HepG2 (cell line): ENCODE results near the gene DPP3. TPM values are rescaled to one million over a fixed set of nuclear protein-coding genes. Genes with fewer than 3 reads are reported as not detected.

Experiments used
- ATAC-seq: fragments of 200-7000 bp; cut with Tn5 transposase; 3 replicates; pipeline ENCODE4 v1.9.1; 2020; ENCODE audit warnings: mild to moderate bottlenecking, moderate library complexity
- BruUV-seq: library from RNA; stranded (reverse); fragments of 400-500 nt; replicated peaks from 2 replicates; lab custom pipeline; 2021; lab: Mats Ljungman, UMichigan
- CTCF ChIA-PET: fragments of 300-600 bp; formaldehyde crosslinking; extraction: SDS; loops from one replicate; lab custom pipeline; 2021; ENCODE audit warnings: low total read pairs, inconsistent platforms, low intra/inter-chr PET ratio; lab: Yijun Ruan, JAX
- POLR2A ChIA-PET: fragments of 350-600 bp; sonication (Branson Sonifier 250); formaldehyde crosslinking; loops from one replicate; lab custom pipeline; 2020; ENCODE audit warnings: antibody characterized with exemption, inconsistent platforms; lab: Yijun Ruan, JAX
- DNase-seq: peaks from one replicate; pipeline ENCODE4 v3.0.0-alpha.2; 2015; ENCODE audit warnings: low spot score
- FAIRE-seq: peaks from 3 replicates; lab custom pipeline; 2011; peaks lifted over from hg19 to GRCh38; lab: Jason Lieb, UNC
- H2AFZ ChIP-seq: one replicate; pipeline ENCODE4 v1.6.1; 2011; ENCODE audit warnings: low read length, inconsistent platforms
- H3K27ac ChIP-seq: fragments of 300-600 bp; 3 replicates; pipeline ENCODE4 v1.8.0; 2011; ENCODE audit warnings: mixed run types, mild to moderate bottlenecking, mixed read lengths, low read length, inconsistent platforms; ENCODE audit not compliant: insufficient read depth; ENCODE audit errors: extremely low read length
- H3K27me3 ChIP-seq, 2 experiments: fragments of 200-600 bp in 1 of 2; 2 replicates in 1 of 2; 3 replicates in 1 of 2; pipeline versions ENCODE4 v1.6.0 to v1.8.0; 2011; ENCODE audit warnings: low read length in 2 of 2, mild to moderate bottlenecking in 2 of 2, moderate library complexity in 2 of 2, inconsistent platforms in 1 of 2; ENCODE audit not compliant: insufficient read depth in 2 of 2, control insufficient read depth in 1 of 2
- H3K36me3 ChIP-seq, 2 experiments: fragments of 200-600 bp in 1 of 2; replicated peaks in 1 of 2; 2 replicates in 1 of 2; 3 replicates in 1 of 2; pipeline versions ENCODE4 v1.5.1 to v1.8.0; 2011; ENCODE audit warnings: low read length in 2 of 2, inconsistent platforms in 1 of 2; ENCODE audit not compliant: insufficient read depth in 2 of 2, control insufficient read depth in 1 of 2
- H3K4me1 ChIP-seq: 2 replicates; pipeline ENCODE4 v1.5.1; 2012; ENCODE audit warnings: low read length, inconsistent platforms; ENCODE audit not compliant: insufficient read depth
- H3K4me2 ChIP-seq: 2 replicates; pipeline ENCODE4 v1.6.0; 2011; ENCODE audit warnings: low read depth, low read length, inconsistent platforms
- H3K4me3 ChIP-seq, 3 experiments: fragments of 200-600 bp in 1 of 3; sonication (generic), shearing (Covaris generic) in 1 of 3; replicated peaks in 1 of 3; 2 replicates each; pipeline ENCODE4 v1.5.1; 2011 to 2016; ENCODE audit warnings: low read length in 3 of 3, inconsistent platforms in 2 of 3, low read depth in 2 of 3, mild to moderate bottlenecking in 2 of 3, control low read depth in 1 of 3, mixed read lengths in 1 of 3; ENCODE audit not compliant: insufficient read depth in 1 of 3
- H3K79me2 ChIP-seq: one replicate; pipeline ENCODE4 v1.6.1; 2011; ENCODE audit warnings: low read length, inconsistent platforms; ENCODE audit not compliant: insufficient read depth
- H3K9ac ChIP-seq: 2 replicates; pipeline ENCODE4 v1.6.0; 2011; ENCODE audit warnings: mild to moderate bottlenecking, low read depth, low read length, inconsistent platforms; ENCODE audit not compliant: insufficient read depth
- H3K9me3 ChIP-seq: 2 replicates; pipeline ENCODE4 v1.5.1; 2012; ENCODE audit warnings: mild to moderate bottlenecking, low read length
- H4K20me1 ChIP-seq: 2 replicates; pipeline ENCODE4 v1.6.0; 2011; ENCODE audit warnings: inconsistent platforms, mild to moderate bottlenecking, low read length, moderate library complexity; ENCODE audit not compliant: insufficient read depth
- HNRNPH1 ChIP-seq: fragments of 200-400 bp; formaldehyde crosslinking; optimal IDR thresholded peaks from 2 replicates; pipeline ENCODE3; 2017; ENCODE audit warnings: mild to moderate bottlenecking, low read depth, low read length
- KDM4B ChIP-seq: sonication (generic); formaldehyde crosslinking; IDR thresholded peaks from 2 replicates; pipeline ENCODE4 v1.4.0; 2020; ENCODE audit warnings: missing genetic modification reagents
- KLF9 ChIP-seq: IDR thresholded peaks from 2 replicates; pipeline ENCODE4 v1.6.1; 2016; ENCODE audit warnings: low read depth
- RARA ChIP-seq: IDR thresholded peaks from 2 replicates; pipeline ENCODE4 v1.6.1; 2016; ENCODE audit warnings: missing genetic modification reagents, missing compliant biosample characterization
- UBTF ChIP-seq: sonication (generic); formaldehyde crosslinking; IDR thresholded peaks from 2 replicates; pipeline ENCODE4 v1.4.0; 2020; ENCODE audit warnings: mild to moderate bottlenecking, missing genetic modification reagents
- ZIK1 ChIP-seq: sonication (generic); formaldehyde crosslinking; IDR thresholded peaks from 2 replicates; pipeline ENCODE4 v1.5.0; 2020; ENCODE audit warnings: mild to moderate bottlenecking, low read depth, missing genetic modification reagents, borderline replicate concordance
- ZMYM3 ChIP-seq: sonication (generic); formaldehyde crosslinking; IDR thresholded peaks from 2 replicates; pipeline ENCODE4 v1.5.1; 2020; ENCODE audit warnings: mild to moderate bottlenecking, missing genetic modification reagents
- ZNF546 ChIP-seq: sonication (generic); formaldehyde crosslinking; conservative IDR thresholded peaks from 2 replicates; pipeline ENCODE4 v1.8.1; 2023; ENCODE audit warnings: mild to moderate bottlenecking, missing genetic modification reagents
- ZNF550 ChIP-seq: sonication (generic); formaldehyde crosslinking; IDR thresholded peaks from 2 replicates; pipeline ENCODE4 v1.4.0; 2020; ENCODE audit warnings: mild to moderate bottlenecking, missing genetic modification reagents, borderline replicate concordance
- ZNF616 ChIP-seq: sonication (generic); formaldehyde crosslinking; IDR thresholded peaks from 2 replicates; pipeline ENCODE4 v1.5.0; 2020; ENCODE audit warnings: low read depth, mild to moderate bottlenecking, missing genetic modification reagents
- ZNF629 ChIP-seq: sonication (generic); formaldehyde crosslinking; conservative IDR thresholded peaks from 2 replicates; pipeline ENCODE4 v1.5.0; 2020; ENCODE audit warnings: missing genetic modification reagents
- ZSCAN21 ChIP-seq: sonication (generic); formaldehyde crosslinking; IDR thresholded peaks from 2 replicates; pipeline ENCODE4 v1.8.0; 2022; ENCODE audit warnings: mild to moderate bottlenecking, missing genetic modification reagents, moderate library complexity, borderline replicate concordance
- WGBS: methylation state at CpG from one replicate; pipeline ENCODE4 v1.1.6; 2017; ENCODE audit warnings: low lambda C conversion rate; 5-methylcytosine and 5-hydroxymethylcytosine counted together
- in situ Hi-C: cut with HindIII; loops from 2 replicates; pipeline ENCODE4 v1.10.0; 2017; ENCODE audit warnings: low pct_unique_long_range_greater_than_20kb; ENCODE audit not compliant: extremely low pct_ligation_motif_present
- intact Hi-C: fragments of 100-400 bp; cut with micrococcal nuclease; formaldehyde crosslinking; loops from one replicate; pipeline ENCODE4 v1.10.0; 2022; ENCODE audit not compliant: unreplicated experiment
- polyA plus RNA-seq, 8 experiments: library from polyadenylated mRNA; depleted of rRNA in 3 of 8; stranded (reverse) in 7 of 8; unstranded in 1 of 8; fragments of >200 nt; fragmentation: Illumina TruSeq in 4 of 8; extraction: Trizol in 4 of 8; gene quantifications; 2 replicates each; pipeline versions ENCODE4 v1.2.1 to v1.2.3, GENCODE V29; 2011 to 2016; ENCODE audit warnings: low read depth in 4 of 8, missing spikeins in 1 of 8, mixed read lengths in 1 of 8; ENCODE audit not compliant: insufficient read depth in 1 of 8
- total RNA-seq, 5 experiments: library from RNA; depleted of rRNA; stranded (reverse); fragments of >200 nt; fragmentation: Illumina TruSeq; extraction: Trizol; gene quantifications; 2 replicates each; pipeline ENCODE4 v1.2.3, GENCODE V29; 2016; ENCODE audit warnings: low read depth in 1 of 5
- TF ChIP-seq, protein P1 (sequence below): IDR thresholded peaks from 2 replicates; pipeline ENCODE4 v1.6.1; 2016; ENCODE audit warnings: missing genetic modification reagents, missing compliant biosample characterization

DPP3 gene
- total and polyA plus RNA-seq, 2 of the 13 experiments (the other 11 are each of a cell fraction or from before 2014, with no cell fraction given): 38.4 to 59.8 TPM

GRCh38 chr11:66465373-66466224, 14.6 kb upstream of the DPP3 start:
- Histone ChIP-seq H3K4me1 (peaks cover 26% of the 10 kb centered on the region), H2AFZ (no peak overlapping the region), H3K4me2 (peak overlapping the region; percentile 88), H3K27me3 (peaks cover 0 to 12% of the 10 kb centered on the region in 2 experiments; a peak in 3 of 5 replicates), H3K36me3 (no peaks in the 10 kb centered on the region; a peak in 1 of 5 replicates), H4K20me1 (no peaks in the 10 kb centered on the region; the same call in 1 of the 2 replicates), H3K79me2 (no peaks in the 10 kb centered on the region), H3K9me3 (no peaks in the 10 kb centered on the region), H3K27ac (no peak overlapping the region), H3K4me3 (peak overlapping the region; percentile 77 to 87 (median 84); a peak in 5 of 6 replicates), H3K9ac (no peak overlapping the region; the same call in 1 of the 2 replicates)
- FAIRE-seq (no peak), ATAC-seq (peak; percentile 19; the same call in 1 of the 3 replicates), DNase-seq (no peak)
- TF ChIP-seq ZSCAN21 (no peak), UBTF (CRISPR knock-in tag) (no peak), ZIK1 (CRISPR knock-in tag) (no peak), ZMYM3 (0 out of 2 replicates have a peak, but pooled peaks have one; percentile 24), ZNF546 (CRISPR knock-in tag) (no peak), ZNF616 (no peak), HNRNPH1 (no peak), ZNF629 (CRISPR knock-in tag) (peak; percentile 84), KLF9 (no peak), ZNF550 (CRISPR knock-in tag) (no peak), KDM4B (no peak), RARA (CRISPR knock-in tag) (no peak)
- TF ChIP-seq, protein P1, sequence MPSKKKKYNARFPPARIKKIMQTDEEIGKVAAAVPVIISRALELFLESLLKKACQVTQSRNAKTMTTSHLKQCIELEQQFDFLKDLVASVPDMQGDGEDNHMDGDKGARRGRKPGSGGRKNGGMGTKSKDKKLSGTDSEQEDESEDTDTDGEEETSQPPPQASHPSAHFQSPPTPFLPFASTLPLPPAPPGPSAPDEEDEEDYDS (CRISPR knock-in tag): no peak
- intact Hi-C loops (no loop called here), in situ Hi-C loops (no loop called here)
- no TSS peak for BruUV-seq
- CTCF ChIA-PET: interaction anchor here (1.4 kb wide), 1 partner anchor 57 kb away, joined by 3 read pairs; no protein-coding TSS in a partner anchor
- 33% methylated on average over 12 of the region's 19 CpGs for WGBS
- POLR2A ChIA-PET: interaction anchor here (0.8 to 3.4 kb wide), 9 partner anchors 13 to 212 kb away, joined by 3 to 48 read pairs (median 5); partner anchors contain the start of genes BBS1, CCDC87, CCS and DPP3
